Stomach (tissue), 9 donors: ENCODE results near the gene NINJ2. TPM values are rescaled to one million over a fixed set of nuclear protein-coding genes. Genes with fewer than 3 reads are reported as not detected.
A peak's percentile ranks its signal among the peaks of the same experiment; 100 is the strongest.

Experiments
- DNase-seq, 2 donors: peaks; one replicate each; pipeline versions ENCODE4 v3.0.0 to v3.0.0-alpha.2; 2013 to 2019
- H3K27ac ChIP-seq, 5 donors: fragments of 200-600 bp in 4 of 5; sonication (generic) in 4 of 5; one replicate each; pipeline ENCODE4 v1.5.1; 2013 to 2019; ENCODE audit warnings: mild to moderate bottlenecking in 1 of 5, moderate library complexity in 1 of 5
- H3K27me3 ChIP-seq, 3 donors: fragments of 200-600 bp; sonication (generic); one replicate each; pipeline ENCODE4 v1.5.1; 2017 to 2019; ENCODE audit warnings: mixed run types in 1 of 3
- H3K36me3 ChIP-seq, 4 donors: fragments of 200-600 bp; sonication (generic); 1 replicate in 3 of 4; 2 replicates in 1 of 4; pipeline ENCODE4 v1.5.1; 2016 to 2019
- H3K4me1 ChIP-seq, 4 donors: fragments of 200-600 bp; sonication (generic); one replicate each; pipeline ENCODE4 v1.5.1; 2016 to 2019
- H3K4me3 ChIP-seq, 4 donors: fragments of 200-600 bp; sonication (generic) in 3 of 4; one replicate each; pipeline ENCODE4 v1.5.1; 2016 to 2019; ENCODE audit warnings: mild to moderate bottlenecking in 1 of 4
- H3K9me3 ChIP-seq, 4 donors: fragments of 200-600 bp; sonication (generic); one replicate each; pipeline ENCODE4 v1.5.1; 2016 to 2019
- EP300 ChIP-seq: sonication (generic); formaldehyde crosslinking; IDR thresholded peaks from one replicate; pipeline ENCODE4 v1.6.1; 2017; ENCODE audit warnings: antibody characterized with exemption
- POLR2A ChIP-seq, 4 donors: fragments of 450-650 bp; IDR thresholded peaks; one replicate each; pipeline ENCODE4 v1.6.1; 2016; ENCODE audit warnings: antibody characterized with exemption in 4 of 4, control low read depth in 2 of 4, mild to moderate bottlenecking in 1 of 4, moderate library complexity in 1 of 4
- POLR2AphosphoS5 ChIP-seq, 3 donors: sonication (generic); formaldehyde crosslinking; IDR thresholded peaks; one replicate each; pipeline ENCODE4 v1.6.1; 2016; ENCODE audit warnings: antibody characterized with exemption in 3 of 3
- WGBS, 5 donors: extraction: QIAGEN DNeasy Blood & Tissue Kit in 3 of 5; methylation state at CpG; one replicate each; pipeline versions ENCODE4 v1.1.5 to v1.1.7; 2013 to 2018; 5-methylcytosine and 5-hydroxymethylcytosine counted together
- intact Hi-C: fragments of 100-400 bp; cut with DNase I; formaldehyde crosslinking; loops from one replicate; pipeline ENCODE4 v1.15.1; 2023; ENCODE audit warnings: low total_unique reads
- polyA plus RNA-seq, 3 donors: library from polyadenylated mRNA; stranded (reverse); fragments of 200-250 nt; gene quantifications; one replicate each; pipeline ENCODE4 v1.2.3, GENCODE V29; 2013
- total RNA-seq, 5 donors: library from RNA; depleted of rRNA; stranded (reverse); fragments of >200 nt; gene quantifications; one replicate each; pipeline versions ENCODE4 v1.1.0 to v1.2.3, GENCODE V29; 2014 to 2016
- TF ChIP-seq, protein P1 (sequence below), 7 experiments: fragments of 450-650 bp in 4 of 7; fragments of 200-600 bp in 3 of 7; sonication (generic) in 3 of 7; IDR thresholded peaks; one replicate each; pipeline ENCODE4 v1.5.1; 2016 to 2019; ENCODE audit warnings: antibody characterized with exemption in 7 of 7, control low read depth in 2 of 7, mild to moderate bottlenecking in 1 of 7
- donor health status: healthy with polysubstance abuse.
- donor health status: Bipolar disorder and iron deficiency.
- donor health status: healthy.

Gene NINJ2
- total and polyA plus RNA-seq, 8 donors: 2.0 to 26.2 (median 5.0) TPM; not detected in 3

DNA sequence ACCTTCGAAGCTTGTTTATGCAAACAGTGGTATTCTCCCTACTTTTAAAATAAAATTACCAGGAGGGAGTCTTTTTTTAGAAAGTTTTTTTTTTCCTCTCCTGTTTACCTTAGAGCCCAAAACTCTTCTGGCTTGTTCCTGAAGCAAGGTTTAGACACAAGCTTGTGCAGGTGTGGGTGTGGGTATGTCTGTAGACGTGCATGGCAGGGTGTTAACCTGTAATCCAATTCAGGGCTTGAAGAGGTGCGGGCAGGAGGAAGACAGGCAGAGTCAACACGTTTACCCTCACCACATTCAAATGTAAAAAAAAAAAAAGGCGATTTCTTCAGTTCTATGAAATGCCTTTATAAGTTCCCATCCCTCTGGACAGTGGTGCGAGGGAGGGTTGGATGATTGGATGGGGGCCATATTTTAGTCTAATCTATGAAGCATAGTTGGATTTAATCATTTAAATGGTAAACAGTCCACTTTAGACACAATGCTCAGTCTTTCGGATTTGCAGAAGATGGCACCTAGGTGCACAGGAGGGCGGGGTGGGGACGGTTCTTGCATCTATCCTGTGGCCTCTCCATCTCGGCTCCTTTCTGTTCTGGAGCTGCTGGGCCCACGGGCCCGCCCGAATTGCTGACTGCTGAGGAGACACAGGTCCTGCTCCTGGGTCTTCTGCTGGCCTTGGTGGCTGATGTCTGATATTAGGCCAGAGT, 982 bp upstream of the NINJ2 start:
- no peak overlapping the region for H3K4me3 ChIP-seq
- intact Hi-C loops: no loop called here
- WGBS, 5 donors: 77 to 81% (median 79%) methylated on average over 13 of the region's 13 CpGs

DNA sequence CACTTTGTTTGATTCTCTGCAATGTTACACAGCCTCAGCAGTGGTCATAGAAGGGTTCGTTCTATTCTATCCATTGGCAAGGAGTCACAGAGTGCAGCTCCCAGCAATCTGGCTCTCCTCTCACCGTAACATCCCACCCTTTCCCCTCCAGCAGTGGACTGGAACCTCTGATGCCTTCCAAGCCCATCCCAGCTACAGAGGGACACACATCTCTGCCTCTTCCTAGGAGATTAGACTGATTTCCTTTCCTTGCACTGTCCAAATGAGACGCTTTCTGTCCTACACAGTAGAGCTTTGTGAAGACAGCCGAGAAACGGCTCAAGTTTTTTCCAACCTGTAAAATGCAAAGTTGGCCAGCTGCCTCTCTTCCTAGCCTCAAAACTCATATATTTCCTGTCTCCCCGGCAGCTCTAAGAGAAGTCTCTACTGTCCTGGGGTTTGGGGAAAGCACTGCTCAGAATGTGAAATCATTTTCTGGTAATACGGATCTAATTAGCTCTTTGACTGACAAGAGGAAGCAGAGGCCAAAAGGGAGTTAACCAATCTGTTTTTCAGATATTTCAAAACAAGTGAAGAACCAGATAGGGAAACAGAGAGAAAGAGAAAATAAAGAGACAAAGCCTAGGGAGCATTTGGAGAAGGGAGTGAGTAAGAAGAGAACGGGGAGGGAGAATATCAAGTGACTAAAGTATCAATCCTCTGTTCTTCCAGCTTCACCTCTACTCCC, 516 bp downstream of the NINJ2 start:
- intact Hi-C loops: no loop called here
- peaks cover 0 to 25% (median 3%) of the 10 kb centered on the region in 4 donors for H3K4me1 ChIP-seq
- WGBS, 5 donors: 34 to 58% (median 49%) methylated on average over 8 of the region's 8 CpGs
- no peaks in the 10 kb centered on the region for H3K9me3 ChIP-seq
- no peak overlapping the region for H3K4me3 ChIP-seq
- peak in 1 of 2 donors; percentile 19 for DNase-seq
- H3K27me3 ChIP-seq: peaks cover 0 to 5% (median 0%) of the 10 kb centered on the region in 3 donors
- H3K36me3 ChIP-seq: no peaks in the 10 kb centered on the region
- TF ChIP-seq EP300: no peak
- TF ChIP-seq POLR2A (IDR thresholded peaks at IDR 0.05): no peak
- TF ChIP-seq POLR2AphosphoS5 (IDR thresholded peaks at IDR 0.05): no peak
- TF ChIP-seq, protein P1, sequence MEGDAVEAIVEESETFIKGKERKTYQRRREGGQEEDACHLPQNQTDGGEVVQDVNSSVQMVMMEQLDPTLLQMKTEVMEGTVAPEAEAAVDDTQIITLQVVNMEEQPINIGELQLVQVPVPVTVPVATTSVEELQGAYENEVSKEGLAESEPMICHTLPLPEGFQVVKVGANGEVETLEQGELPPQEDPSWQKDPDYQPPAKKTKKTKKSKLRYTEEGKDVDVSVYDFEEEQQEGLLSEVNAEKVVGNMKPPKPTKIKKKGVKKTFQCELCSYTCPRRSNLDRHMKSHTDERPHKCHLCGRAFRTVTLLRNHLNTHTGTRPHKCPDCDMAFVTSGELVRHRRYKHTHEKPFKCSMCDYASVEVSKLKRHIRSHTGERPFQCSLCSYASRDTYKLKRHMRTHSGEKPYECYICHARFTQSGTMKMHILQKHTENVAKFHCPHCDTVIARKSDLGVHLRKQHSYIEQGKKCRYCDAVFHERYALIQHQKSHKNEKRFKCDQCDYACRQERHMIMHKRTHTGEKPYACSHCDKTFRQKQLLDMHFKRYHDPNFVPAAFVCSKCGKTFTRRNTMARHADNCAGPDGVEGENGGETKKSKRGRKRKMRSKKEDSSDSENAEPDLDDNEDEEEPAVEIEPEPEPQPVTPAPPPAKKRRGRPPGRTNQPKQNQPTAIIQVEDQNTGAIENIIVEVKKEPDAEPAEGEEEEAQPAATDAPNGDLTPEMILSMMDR (IDR thresholded peaks at IDR 0.05): no peak
- peak overlapping the region in 3 of 5 donors; percentile 10 to 55 (median 15) for H3K27ac ChIP-seq

More for the DNA sequence above, 982 bp upstream of the NINJ2 start:
- no peak for DNase-seq
- Histone ChIP-seq H3K27me3 (peaks cover 0 to 5% (median 0%) of the 10 kb centered on the region in 3 donors), H3K9me3 (no peaks in the 10 kb centered on the region), H3K4me1 (peaks cover 0 to 25% (median 3%) of the 10 kb centered on the region in 4 donors), H3K36me3 (no peaks in the 10 kb centered on the region), H3K27ac (no peak overlapping the region)
- TF ChIP-seq POLR2AphosphoS5 (IDR thresholded peaks at IDR 0.05): no peak

DNA sequence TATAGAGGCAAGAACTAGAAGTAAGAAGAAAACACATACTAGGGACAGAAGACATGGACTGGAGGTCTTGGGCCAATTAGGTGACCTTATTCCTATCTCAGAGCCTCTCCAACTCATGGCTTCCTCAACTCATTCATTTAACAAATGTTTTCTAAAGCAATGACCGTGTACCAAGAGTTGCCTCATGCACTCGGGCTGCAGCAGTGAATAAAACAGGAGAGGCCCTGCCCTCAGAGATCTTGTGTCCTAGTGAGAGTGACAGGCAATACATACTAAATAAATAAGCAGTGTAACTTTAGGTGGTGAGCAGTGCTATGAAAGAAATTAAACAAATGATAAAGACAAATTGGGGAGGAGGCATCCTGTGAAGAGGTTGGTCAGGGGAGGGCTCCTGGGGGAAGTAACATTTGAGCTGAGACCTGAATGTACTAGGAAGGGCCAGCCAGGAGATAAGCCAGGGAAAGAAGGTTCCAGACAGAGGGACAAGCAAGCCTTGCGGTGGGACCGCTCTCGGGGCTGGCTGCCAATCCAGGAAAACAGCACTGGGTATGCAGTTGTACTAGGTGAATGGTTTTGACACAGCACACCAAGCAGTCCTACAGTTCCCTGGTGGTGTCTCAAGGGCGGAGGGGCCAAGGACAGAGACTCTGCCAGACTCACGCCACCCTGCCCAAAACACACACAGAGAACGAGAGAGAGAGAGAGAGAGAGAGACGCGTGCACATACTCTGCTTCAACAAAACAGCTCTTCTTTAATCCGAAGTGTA, 1.3 kb downstream of the NINJ2 start:
- intact Hi-C loops: no loop called here
- WGBS, 5 donors: 72 to 92% (median 86%) methylated on average over 11 of the region's 11 CpGs
- Histone ChIP-seq H3K36me3 (no peaks in the 10 kb centered on the region), H3K27me3 (peaks cover 0 to 5% (median 0%) of the 10 kb centered on the region in 3 donors), H3K4me1 (peaks cover 0 to 19% (median 3%) of the 10 kb centered on the region in 4 donors), H3K27ac (peak overlapping the region in 1 of 5 donors; percentile 15), H3K9me3 (no peaks in the 10 kb centered on the region), H3K4me3 (no peak overlapping the region)
- no peak for DNase-seq
- TF ChIP-seq EP300 (no peak), POLR2AphosphoS5 (IDR thresholded peaks at IDR 0.05) (no peak), POLR2A (IDR thresholded peaks at IDR 0.05) (no peak)
- TF ChIP-seq, protein P1 (IDR thresholded peaks at IDR 0.05): no peak

DNA sequence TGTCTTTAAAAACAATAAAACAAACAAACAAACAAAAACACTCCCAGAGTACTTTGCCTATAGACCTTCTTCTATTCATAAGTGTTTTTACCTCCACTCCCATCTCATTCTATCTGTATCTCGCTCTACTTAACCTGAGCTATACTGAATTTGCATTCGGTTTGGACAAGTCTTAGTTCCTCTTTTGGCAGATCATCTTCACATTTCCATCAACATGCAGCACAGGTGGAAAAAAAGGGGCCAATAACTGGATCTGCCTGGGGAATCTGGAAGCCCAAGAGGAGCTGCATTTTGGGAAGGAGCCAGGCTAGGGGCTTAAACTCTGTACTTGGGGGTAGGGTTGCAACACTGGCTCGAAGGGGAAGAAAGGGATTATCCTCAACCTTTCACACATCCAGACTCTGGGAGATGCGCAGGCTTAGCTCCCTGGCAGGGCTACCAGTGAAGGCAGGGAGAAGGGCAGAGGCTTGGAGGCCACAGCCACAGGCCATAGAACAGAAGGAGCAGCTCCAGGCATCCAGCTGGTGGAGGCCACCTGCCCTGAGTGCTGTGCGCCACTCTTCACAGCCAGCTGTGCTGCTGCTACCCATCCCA, 4.1 kb downstream of the NINJ2 start:
- intact Hi-C loops: no loop called here
- no peaks in the 10 kb centered on the region for H3K36me3 ChIP-seq
- TF ChIP-seq, protein P1 (IDR thresholded peaks at IDR 0.05): no peak
- no peak for TF ChIP-seq EP300

More for the DNA sequence above, 4.1 kb downstream of the NINJ2 start:
- H3K9me3 ChIP-seq: no peaks in the 10 kb centered on the region
- peaks cover 0 to 19% (median 3%) of the 10 kb centered on the region in 4 donors for H3K4me1 ChIP-seq
- DNase-seq: no peak
- H3K27ac ChIP-seq: no peak overlapping the region
- H3K27me3 ChIP-seq: no peaks in the 10 kb centered on the region
- 75 to 93% (median 81%) methylated on average over 5 of the region's 5 CpGs for WGBS, 5 donors
- no peak overlapping the region for H3K4me3 ChIP-seq
